Measurements from ENCODE around the gene SCUBE2.

SCUBE2 gene

DNA sequence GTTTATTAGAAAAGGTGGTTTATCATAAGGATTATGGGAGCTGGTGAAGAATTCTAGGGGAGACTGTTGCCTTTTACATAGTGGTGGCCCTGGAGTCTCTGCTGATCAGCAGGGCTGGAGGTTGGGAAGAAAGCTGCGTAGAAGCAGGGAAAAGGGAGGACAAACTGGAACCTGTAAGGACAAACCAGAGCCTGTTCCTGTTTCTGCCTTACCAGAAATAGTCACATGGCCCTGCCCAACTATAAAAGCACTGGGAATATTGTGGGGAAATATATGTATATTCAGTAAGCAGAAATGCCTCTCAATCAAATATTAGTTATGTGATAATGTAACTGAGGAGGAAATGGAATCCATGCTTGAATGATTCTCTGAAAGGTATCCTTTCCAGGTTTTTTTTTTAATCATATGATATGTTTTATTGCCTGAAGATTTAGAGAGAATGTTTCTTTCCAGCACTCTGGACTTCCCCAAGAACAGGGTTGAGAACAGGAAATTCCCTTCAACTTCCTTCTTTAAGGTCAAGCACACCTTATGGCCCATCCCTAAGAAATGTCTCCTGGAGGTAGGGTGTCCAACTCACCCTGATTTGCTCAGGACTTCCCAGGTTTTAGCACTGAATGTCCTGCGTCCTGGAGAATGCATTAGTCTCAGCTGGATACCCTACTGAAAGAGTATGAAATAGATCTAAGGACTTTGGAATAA, 33.9 kb upstream of the SCUBE2 start:
- TF ChIP-seq, protein P1, sequence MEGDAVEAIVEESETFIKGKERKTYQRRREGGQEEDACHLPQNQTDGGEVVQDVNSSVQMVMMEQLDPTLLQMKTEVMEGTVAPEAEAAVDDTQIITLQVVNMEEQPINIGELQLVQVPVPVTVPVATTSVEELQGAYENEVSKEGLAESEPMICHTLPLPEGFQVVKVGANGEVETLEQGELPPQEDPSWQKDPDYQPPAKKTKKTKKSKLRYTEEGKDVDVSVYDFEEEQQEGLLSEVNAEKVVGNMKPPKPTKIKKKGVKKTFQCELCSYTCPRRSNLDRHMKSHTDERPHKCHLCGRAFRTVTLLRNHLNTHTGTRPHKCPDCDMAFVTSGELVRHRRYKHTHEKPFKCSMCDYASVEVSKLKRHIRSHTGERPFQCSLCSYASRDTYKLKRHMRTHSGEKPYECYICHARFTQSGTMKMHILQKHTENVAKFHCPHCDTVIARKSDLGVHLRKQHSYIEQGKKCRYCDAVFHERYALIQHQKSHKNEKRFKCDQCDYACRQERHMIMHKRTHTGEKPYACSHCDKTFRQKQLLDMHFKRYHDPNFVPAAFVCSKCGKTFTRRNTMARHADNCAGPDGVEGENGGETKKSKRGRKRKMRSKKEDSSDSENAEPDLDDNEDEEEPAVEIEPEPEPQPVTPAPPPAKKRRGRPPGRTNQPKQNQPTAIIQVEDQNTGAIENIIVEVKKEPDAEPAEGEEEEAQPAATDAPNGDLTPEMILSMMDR (IDR thresholded peaks at IDR 0.05; ENCODE audit: low read depth, low read length), result no peak
- no peak overlapping the region for H3K4me3 ChIP-seq (ENCODE audit: low read depth, low read length)
- DNase-seq (ENCODE audit: low read depth, low spot score), result no peak
- in situ Hi-C loops (cut with HindIII; ENCODE audit: low sequenced_read_pairs), result no loop called here

DNA sequence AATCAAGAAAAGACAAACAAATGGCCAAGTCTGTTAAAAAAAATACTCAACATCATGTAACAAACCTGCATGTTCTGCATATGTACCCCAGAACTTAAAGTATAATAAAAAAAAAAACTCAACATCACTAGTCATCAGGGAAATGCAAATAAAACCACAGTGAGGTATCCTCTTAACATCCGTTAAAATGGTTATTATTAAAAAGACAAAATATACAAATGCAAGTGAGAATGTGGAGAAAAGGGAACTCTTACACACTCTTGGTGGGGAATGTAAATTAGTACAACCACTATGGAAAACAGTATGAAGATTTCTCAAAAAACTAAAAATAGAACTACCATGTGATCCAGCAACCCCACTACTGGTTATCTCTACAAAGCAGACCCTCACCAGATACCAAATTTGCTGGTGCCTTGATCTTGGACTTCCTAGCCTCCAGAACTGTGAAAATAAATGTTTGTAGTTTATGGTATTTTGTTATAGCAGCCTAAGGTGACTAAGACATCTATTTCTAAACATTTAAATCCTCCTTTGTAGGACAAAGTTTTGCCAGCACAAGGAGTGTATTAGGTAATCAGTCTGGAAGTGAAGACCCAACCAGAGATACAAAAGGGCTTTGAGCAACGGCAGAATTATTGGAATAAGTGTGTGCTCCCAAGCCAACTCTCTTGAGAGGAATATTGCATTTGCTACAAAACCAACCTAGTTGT, 32.4 kb upstream of the SCUBE2 start:
- in situ Hi-C loops (cut with HindIII; ENCODE audit: low sequenced_read_pairs), result no loop called here
- DNase-seq (ENCODE audit: low read depth, low spot score), result no peak
- TF ChIP-seq, protein P1 (IDR thresholded peaks at IDR 0.05; ENCODE audit: low read depth, low read length), result no peak
- no peak overlapping the region for H3K4me3 ChIP-seq (ENCODE audit: low read depth, low read length)

DNA sequence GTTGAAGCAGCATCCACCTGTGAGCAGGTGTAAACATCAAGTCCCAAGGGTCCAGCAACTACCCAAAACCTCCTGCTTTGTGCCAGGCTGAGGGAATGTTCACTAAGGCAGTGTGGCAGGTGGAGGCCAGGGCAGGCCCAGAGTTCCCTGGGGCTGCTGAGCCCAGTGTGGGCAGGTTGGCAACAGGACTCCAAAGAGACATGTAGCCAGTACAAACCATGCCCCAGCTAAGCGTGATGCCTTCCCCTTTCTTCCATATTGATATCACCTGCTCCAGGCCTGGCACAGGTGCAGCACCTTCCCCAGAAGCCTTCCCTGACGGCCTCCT, 30.0 kb upstream of the SCUBE2 start:
- H3K4me3 ChIP-seq (ENCODE audit: low read depth, low read length), result no peak overlapping the region
- TF ChIP-seq, protein P1 (IDR thresholded peaks at IDR 0.05; ENCODE audit: low read depth, low read length), result no peak
- in situ Hi-C loops (cut with HindIII; ENCODE audit: low sequenced_read_pairs), result no loop called here
- no peak for DNase-seq (ENCODE audit: low read depth, low spot score)

DNA sequence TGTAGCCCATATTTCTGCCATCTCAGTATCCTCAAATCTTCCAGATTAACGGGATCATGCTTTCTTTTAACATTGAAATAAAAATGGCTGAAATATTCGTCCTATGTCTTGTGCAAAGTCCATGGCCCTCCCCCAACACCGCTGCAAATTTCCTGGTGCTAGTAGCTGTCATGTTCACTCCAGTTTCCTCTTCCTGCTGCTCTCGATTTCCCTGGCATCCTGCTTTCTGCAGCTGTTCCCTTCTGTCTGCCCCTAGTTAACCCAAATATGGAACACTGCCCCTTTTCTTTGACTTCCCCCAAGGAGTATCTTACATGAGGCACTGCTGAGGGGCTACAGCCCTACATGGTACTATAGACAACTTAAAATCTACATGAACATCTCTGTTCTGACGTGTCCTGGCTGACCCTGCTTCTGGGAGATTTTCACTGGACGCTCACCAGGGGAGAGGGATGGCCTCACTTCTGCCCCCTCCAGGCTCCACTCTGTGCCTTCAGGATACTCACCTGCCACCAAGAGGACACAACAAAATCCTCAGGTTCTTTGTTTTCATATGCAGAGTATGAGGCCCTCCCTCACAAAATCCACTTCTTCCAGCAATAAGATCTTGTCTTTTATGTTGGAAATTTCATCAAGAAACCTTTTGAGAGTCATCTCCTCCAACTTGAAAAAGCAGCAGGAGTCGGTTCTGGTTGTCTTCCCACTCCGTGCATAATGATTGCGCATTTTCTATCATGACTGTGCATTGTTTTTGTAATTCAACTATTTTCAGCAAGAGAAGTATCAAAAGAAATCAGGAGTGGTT, 29.5 kb upstream of the SCUBE2 start:
- H3K4me3 ChIP-seq (ENCODE audit: low read depth, low read length), result no peak overlapping the region
- TF ChIP-seq, protein P1 (IDR thresholded peaks at IDR 0.05; ENCODE audit: low read depth, low read length), result peak; percentile 27
- in situ Hi-C loops (cut with HindIII; ENCODE audit: low sequenced_read_pairs), result no loop called here
- no peak for DNase-seq (ENCODE audit: low read depth, low spot score)

DNA sequence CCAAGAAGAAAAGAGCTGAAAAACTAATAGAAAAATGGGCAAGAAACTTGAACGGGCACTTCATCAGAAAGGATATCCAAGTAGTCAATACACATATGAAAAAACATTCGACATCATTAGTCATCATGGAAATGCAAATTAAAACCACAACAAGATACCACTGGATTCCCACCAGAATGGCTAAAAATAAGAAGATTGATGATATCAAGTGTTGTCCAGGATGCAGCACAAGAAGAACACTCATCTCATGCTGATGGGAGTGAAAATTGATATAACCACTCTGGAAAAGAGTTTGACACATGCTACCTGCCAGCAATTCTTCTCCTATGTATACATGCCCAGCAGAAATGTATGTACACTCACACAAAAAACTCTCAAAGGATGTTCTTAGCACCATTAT, 26.9 kb upstream of the SCUBE2 start:
- TF ChIP-seq, protein P1 (IDR thresholded peaks at IDR 0.05; ENCODE audit: low read depth, low read length), result no peak
- DNase-seq (ENCODE audit: low read depth, low spot score), result no peak
- no peak overlapping the region for H3K4me3 ChIP-seq (ENCODE audit: low read depth, low read length)
- in situ Hi-C loops (cut with HindIII; ENCODE audit: low sequenced_read_pairs), result no loop called here

DNA sequence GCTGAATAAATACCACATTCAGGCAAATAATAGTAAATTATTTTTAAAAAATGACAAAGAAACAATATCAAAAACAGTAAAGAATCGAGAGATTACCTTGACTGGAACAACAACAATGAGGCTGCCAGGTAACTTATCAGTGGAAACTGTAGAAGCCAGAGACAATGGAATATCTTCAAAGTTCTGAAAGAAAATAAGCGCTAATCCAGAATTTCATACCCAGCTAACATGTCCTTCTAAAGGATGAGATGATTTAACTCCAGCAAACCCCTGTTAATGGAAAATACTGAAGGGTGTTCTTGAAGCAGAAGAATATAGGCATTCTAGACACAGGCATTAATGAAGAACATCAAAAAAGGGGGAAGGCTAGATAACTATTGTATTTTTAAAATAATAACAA, 20.7 kb upstream of the SCUBE2 start:
- no peak for DNase-seq (ENCODE audit: low read depth, low spot score)
- in situ Hi-C loops (cut with HindIII; ENCODE audit: low sequenced_read_pairs), result no loop called here
- TF ChIP-seq, protein P1 (IDR thresholded peaks at IDR 0.05; ENCODE audit: low read depth, low read length), result no peak
- H3K4me3 ChIP-seq (ENCODE audit: low read depth, low read length), result no peak overlapping the region

All from astrocyte of the spinal cord (primary cell).